ENCODE data around the gene COLGALT1. TPM values are rescaled to one million over a fixed set of nuclear protein-coding genes. Genes with fewer than 3 reads are reported as not detected.

COLGALT1 gene
- total and polyA plus RNA-seq, 9 of the 15 experiments (the other 6 are each of a cell fraction or from before 2014, with no cell fraction given): 4.9 to 119 (median 82.6) TPM

- intact Hi-C loops (cut with micrococcal nuclease): no loop called here
- peak overlapping the region; percentile 79 for H3K4me2 ChIP-seq (ENCODE audit: insufficient read depth, low read length)
- POLR2A ChIA-PET: no interaction called here
- TF ChIP-seq MYNN (IDR thresholded peaks at IDR 0.05) (no peak), MYNN (CRISPR knock-in tag; IDR thresholded peaks at IDR 0.05) (0 out of 2 replicates have a peak, but pooled peaks have one; percentile 9), SAP30 (IDR thresholded peaks at IDR 0.05; ENCODE audit: borderline replicate concordance, insufficient read depth, low read depth, low read length, poor library complexity, severe bottlenecking) (peak; percentile 64), FOXP4 (CRISPR knock-in tag; IDR thresholded peaks at IDR 0.05; ENCODE audit: borderline replicate concordance) (no peak; the same call in 1 of the 2 replicates), E2F8 (IDR thresholded peaks at IDR 0.05; ENCODE audit: low read depth, partially characterized antibody) (peak; percentile 63), RBFOX2 (IDR thresholded peaks at IDR 0.05; ENCODE audit: low read depth, low read length) (peak; percentile 60), PHB2 (IDR thresholded peaks at IDR 0.05; ENCODE audit: low read depth) (no peak)
- TF ChIP-seq, protein P1, sequence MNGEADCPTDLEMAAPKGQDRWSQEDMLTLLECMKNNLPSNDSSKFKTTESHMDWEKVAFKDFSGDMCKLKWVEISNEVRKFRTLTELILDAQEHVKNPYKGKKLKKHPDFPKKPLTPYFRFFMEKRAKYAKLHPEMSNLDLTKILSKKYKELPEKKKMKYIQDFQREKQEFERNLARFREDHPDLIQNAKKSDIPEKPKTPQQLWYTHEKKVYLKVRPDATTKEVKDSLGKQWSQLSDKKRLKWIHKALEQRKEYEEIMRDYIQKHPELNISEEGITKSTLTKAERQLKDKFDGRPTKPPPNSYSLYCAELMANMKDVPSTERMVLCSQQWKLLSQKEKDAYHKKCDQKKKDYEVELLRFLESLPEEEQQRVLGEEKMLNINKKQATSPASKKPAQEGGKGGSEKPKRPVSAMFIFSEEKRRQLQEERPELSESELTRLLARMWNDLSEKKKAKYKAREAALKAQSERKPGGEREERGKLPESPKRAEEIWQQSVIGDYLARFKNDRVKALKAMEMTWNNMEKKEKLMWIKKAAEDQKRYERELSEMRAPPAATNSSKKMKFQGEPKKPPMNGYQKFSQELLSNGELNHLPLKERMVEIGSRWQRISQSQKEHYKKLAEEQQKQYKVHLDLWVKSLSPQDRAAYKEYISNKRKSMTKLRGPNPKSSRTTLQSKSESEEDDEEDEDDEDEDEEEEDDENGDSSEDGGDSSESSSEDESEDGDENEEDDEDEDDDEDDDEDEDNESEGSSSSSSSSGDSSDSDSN (IDR thresholded peaks at IDR 0.05; ENCODE audit: borderline replicate concordance in 1 of 2, low read depth in 2 of 2, low read length in 2 of 2): peak; percentile 26 to 86; a peak in 2 of 4 replicates
- TF ChIP-seq, protein P2, sequence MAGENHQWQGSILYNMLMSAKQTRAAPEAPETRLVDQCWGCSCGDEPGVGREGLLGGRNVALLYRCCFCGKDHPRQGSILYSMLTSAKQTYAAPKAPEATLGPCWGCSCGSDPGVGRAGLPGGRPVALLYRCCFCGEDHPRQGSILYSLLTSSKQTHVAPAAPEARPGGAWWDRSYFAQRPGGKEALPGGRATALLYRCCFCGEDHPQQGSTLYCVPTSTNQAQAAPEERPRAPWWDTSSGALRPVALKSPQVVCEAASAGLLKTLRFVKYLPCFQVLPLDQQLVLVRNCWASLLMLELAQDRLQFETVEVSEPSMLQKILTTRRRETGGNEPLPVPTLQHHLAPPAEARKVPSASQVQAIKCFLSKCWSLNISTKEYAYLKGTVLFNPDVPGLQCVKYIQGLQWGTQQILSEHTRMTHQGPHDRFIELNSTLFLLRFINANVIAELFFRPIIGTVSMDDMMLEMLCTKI (IDR thresholded peaks at IDR 0.05; ENCODE audit: partially characterized antibody): no peak
Observed at GRCh38 chr19:17539238-17540117, 16.0 kb upstream of the COLGALT1 start.

More at GRCh38 chr19:17539238-17540117, 16.0 kb upstream of the COLGALT1 start:
- WGBS (ENCODE audit: insufficient coverage, low coverage, missing lambda C conversion rate): under 1% methylated on average over 45 of the region's 82 CpGs
- Histone ChIP-seq H3K36me3 (ENCODE audit: control insufficient read depth, insufficient read depth, low read length) (no peaks in the 10 kb centered on the region), H3K9ac (ENCODE audit: insufficient read depth in 1 of 2, low read depth in 2 of 2, low read length in 2 of 2) (peak overlapping the region in 1 of 2 experiments; percentile 84; a peak in 2 of 4 replicates), H3K4me1 (replicated peaks in 1 of 2; ENCODE audit: control insufficient read depth in 2 of 2, insufficient read depth in 2 of 2, low read length in 2 of 2) (peaks cover 0 to 30% of the 10 kb centered on the region in 2 experiments; a peak in 3 of 5 replicates), H3K9me3 (replicated peaks; ENCODE audit: control insufficient read depth, insufficient read depth, low read depth, low read length) (no peaks in the 10 kb centered on the region), H3K9me1 (ENCODE audit: control insufficient read depth, insufficient read depth, low read length) (peaks cover 2% of the 10 kb centered on the region), H3K4me3 (peak overlapping the region; percentile 51), H2AFZ (ENCODE audit: low read depth, low read length) (peak overlapping the region; percentile 93), H3K27me3 (ENCODE audit: control insufficient read depth in 2 of 2, insufficient read depth in 2 of 2, low read length in 2 of 2) (peaks cover 4 to 7% of the 10 kb centered on the region in 2 experiments; a peak in 2 of 5 replicates), H4K20me1 (replicated peaks; ENCODE audit: control insufficient read depth, insufficient read depth, low read length) (no peaks in the 10 kb centered on the region), H3K27ac (ENCODE audit: extremely low read depth, low read depth, low read length) (0 out of 3 replicates have a peak overlapping the region, but pooled peaks have one; percentile 30), H3K79me2 (ENCODE audit: control insufficient read depth, insufficient read depth, low read length) (no peaks in the 10 kb centered on the region)
- ATAC-seq (peak; percentile 98), FAIRE-seq (peak; percentile 97), DNase-seq (ENCODE audit: extremely low read depth in 1 of 4, low spot score in 3 of 4) (peak; percentile 98 to 100 (median 99))
- in situ Hi-C loops (cut with MboI): no loop called here
- CTCF ChIA-PET (ENCODE audit: low intra/inter-chr PET ratio): interaction anchor here (0.5 to 0.7 kb wide), 2 partner anchors 16 to 210 kb away, joined by 3 read pairs; partner anchors contain the start of gene COLGALT1
- no TSS peak for BruUV-seq (replicated peaks)

All from K562 (cell line).